Neutrophil (primary cell): Measurements from ENCODE around the gene ABHD1.
"Not testable (repeated sequence)": the region's sequence is repeated elsewhere in the genome, so short reads cannot be mapped to it uniquely, and the experiment has no call there.

Experiments used
- H3K27ac ChIP-seq: fragments of 200-600 bp; sonication (generic); 2 replicates; pipeline ENCODE4 v1.5.1; 2016; ENCODE audit warnings: mild to moderate bottlenecking, moderate library complexity
- H3K27me3 ChIP-seq: fragments of 200-600 bp; sonication (generic); 2 replicates; pipeline ENCODE4 v1.6.0; 2016; ENCODE audit warnings: mild to moderate bottlenecking
- H3K36me3 ChIP-seq: fragments of 200-600 bp; sonication (generic); 2 replicates; pipeline ENCODE4 v1.5.1; 2017
- H3K4me1 ChIP-seq, 2 experiments: fragments of 200-600 bp in 1 of 2; sonication (generic) in 1 of 2; 1 replicate in 1 of 2; 2 replicates in 1 of 2; pipeline versions ENCODE4 v1.5.1 to v1.6.1; 2013 to 2016; ENCODE audit warnings: low read depth in 1 of 2, low read length in 1 of 2, mild to moderate bottlenecking in 1 of 2, moderate library complexity in 1 of 2; ENCODE audit not compliant: control insufficient read depth in 1 of 2, insufficient read depth in 1 of 2
- H3K4me3 ChIP-seq, 2 experiments: fragments of 200-600 bp in 1 of 2; sonication (generic) in 1 of 2; 1 replicate in 1 of 2; 2 replicates in 1 of 2; pipeline ENCODE4 v1.5.1; 2013 to 2016; ENCODE audit warnings: low read depth in 1 of 2, low read length in 1 of 2, mild to moderate bottlenecking in 1 of 2, moderate library complexity in 1 of 2
- H3K9me3 ChIP-seq: fragments of 200-600 bp; sonication (generic); 2 replicates; pipeline ENCODE4 v1.5.1; 2016
- TF ChIP-seq, protein P1 (sequence below): fragments of 200-600 bp; sonication (generic); IDR thresholded peaks from 2 replicates; pipeline ENCODE4 v1.5.1; 2016; ENCODE audit warnings: antibody characterized with exemption

ABHD1 gene

DNA sequence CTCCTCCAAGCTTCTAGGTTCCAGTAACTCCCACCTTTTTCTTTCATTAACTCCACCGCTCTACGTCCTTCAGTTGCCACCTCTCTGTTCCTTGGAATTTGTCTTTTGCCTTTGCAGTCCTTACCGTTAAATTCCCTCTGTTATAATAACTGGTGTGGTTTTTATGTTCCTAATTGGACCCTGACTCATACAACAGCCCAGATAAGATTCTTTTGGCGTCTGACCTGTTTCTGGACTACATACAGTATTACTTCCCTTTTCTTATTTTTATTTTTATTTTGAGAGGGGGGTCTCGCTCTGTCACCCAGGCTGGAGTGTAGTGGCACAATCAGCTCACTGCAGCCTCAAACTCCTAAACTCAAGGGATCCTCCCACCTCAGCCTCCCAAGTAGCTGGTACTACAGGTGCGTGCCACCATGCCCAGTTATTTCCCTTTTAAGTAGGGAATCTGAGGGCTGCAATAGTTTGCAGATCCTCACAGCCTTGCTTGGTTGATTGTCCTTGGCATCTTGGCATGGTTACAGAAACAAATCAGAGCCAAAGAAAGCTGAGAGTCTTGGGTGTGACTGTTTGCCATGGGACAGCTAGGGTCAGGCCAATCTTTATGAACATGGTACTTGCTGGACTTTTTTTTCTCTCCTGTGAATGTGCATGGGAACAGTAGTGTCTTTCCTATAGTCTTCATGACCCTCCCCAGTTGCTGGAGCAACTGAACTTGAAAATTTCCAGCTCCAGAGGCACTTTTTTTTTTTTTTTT lies 47.1 kb downstream of the ABHD1 start:
- Histone ChIP-seq H3K4me1 (peaks cover 0 to 4% of the 10 kb centered on the region in 2 experiments), H3K9me3 (no peaks in the 10 kb centered on the region), H3K36me3 (no peaks in the 10 kb centered on the region), H3K4me3 (no peak overlapping the region), H3K27me3 (peaks cover 26% of the 10 kb centered on the region), H3K27ac (no peak overlapping the region)
- TF ChIP-seq, protein P1, sequence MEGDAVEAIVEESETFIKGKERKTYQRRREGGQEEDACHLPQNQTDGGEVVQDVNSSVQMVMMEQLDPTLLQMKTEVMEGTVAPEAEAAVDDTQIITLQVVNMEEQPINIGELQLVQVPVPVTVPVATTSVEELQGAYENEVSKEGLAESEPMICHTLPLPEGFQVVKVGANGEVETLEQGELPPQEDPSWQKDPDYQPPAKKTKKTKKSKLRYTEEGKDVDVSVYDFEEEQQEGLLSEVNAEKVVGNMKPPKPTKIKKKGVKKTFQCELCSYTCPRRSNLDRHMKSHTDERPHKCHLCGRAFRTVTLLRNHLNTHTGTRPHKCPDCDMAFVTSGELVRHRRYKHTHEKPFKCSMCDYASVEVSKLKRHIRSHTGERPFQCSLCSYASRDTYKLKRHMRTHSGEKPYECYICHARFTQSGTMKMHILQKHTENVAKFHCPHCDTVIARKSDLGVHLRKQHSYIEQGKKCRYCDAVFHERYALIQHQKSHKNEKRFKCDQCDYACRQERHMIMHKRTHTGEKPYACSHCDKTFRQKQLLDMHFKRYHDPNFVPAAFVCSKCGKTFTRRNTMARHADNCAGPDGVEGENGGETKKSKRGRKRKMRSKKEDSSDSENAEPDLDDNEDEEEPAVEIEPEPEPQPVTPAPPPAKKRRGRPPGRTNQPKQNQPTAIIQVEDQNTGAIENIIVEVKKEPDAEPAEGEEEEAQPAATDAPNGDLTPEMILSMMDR = no peak

DNA sequence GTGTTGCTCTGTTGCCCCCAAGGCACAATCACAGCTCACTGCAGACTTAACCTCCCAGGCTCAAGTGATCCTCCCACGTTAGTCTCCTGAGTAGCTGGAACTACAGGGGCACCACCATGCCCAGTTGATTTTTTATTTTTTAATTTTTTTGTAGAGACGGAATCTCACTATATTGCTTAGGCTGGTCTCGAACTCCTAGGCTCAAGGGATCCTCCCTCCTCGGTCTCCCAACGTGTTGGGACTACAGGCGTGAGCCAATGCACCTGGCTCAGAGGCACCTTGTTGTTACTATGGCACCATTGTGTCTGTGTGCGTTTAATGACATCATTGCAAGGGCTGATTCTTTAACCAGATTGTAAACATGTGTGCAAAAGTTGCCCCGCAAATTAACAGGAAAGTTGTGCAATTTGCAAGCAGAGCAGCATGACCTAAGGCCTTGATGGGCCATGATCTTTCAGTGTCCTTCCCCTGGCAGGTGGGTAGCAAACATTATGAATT lies 47.8 kb downstream of the ABHD1 start:
- no peak overlapping the region for H3K27ac ChIP-seq
- H3K36me3 ChIP-seq = no peaks in the 10 kb centered on the region
- no peaks in the 10 kb centered on the region for H3K9me3 ChIP-seq
- H3K4me1 ChIP-seq = peaks cover 0 to 4% of the 10 kb centered on the region in 2 experiments
- TF ChIP-seq, protein P1 = no peak
- H3K4me3 ChIP-seq = no peak overlapping the region
- peaks cover 26% of the 10 kb centered on the region for H3K27me3 ChIP-seq

DNA sequence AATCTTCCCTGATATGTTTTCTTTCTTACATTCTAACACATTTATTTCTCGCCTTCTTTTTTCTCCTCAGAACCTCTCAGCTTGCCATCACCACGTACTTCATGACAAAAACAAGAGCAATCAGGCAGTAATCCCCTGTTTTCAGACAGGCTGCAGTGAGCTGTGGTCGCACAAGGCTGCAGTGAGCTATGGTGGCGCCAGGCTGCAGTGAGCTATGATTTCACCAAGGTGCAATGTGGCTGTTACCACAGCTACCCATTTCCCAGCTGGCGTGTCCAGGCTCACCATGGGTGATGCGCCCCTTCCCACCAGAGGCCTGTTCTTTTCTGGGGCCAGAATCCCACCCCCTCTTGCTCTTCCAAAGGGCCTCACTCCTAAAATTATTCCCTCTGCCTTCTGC lies 51.0 kb downstream of the ABHD1 start:
- no peaks in the 10 kb centered on the region for H3K9me3 ChIP-seq
- H3K4me1 ChIP-seq = peaks cover 0 to 4% of the 10 kb centered on the region in 2 experiments
- TF ChIP-seq, protein P1 = no peak
- no peak overlapping the region for H3K27ac ChIP-seq
- no peaks in the 10 kb centered on the region for H3K36me3 ChIP-seq
- H3K27me3 ChIP-seq = peaks cover 44% of the 10 kb centered on the region
- no peak overlapping the region for H3K4me3 ChIP-seq

DNA sequence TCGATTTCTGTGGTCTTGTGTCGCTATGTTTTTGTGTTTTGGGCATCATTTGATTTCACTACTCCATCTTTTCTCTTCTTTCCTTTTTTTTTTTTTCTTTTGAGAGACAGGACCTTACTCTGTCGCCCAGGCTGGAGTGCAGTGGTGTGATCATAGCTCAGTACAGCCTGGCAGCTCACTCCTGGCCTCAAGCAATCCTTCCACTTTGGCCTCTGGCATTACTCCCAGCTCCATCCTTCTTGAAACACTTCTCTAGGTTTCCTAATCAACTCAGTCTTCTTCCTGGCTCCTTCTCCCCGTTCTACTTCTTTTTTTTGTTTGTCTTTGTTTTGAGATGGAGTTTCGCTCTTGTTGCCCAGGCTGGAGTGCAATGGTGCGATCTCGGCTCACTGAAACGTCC lies 51.7 kb downstream of the ABHD1 start:
- Histone ChIP-seq H3K4me1 (no peaks in the 10 kb centered on the region), H3K4me3 (no peak overlapping the region), H3K27me3 (peaks cover 39% of the 10 kb centered on the region), H3K36me3 (no peaks in the 10 kb centered on the region), H3K9me3 (no peaks in the 10 kb centered on the region), H3K27ac (no peak overlapping the region)
- TF ChIP-seq, protein P1 = no peak

DNA sequence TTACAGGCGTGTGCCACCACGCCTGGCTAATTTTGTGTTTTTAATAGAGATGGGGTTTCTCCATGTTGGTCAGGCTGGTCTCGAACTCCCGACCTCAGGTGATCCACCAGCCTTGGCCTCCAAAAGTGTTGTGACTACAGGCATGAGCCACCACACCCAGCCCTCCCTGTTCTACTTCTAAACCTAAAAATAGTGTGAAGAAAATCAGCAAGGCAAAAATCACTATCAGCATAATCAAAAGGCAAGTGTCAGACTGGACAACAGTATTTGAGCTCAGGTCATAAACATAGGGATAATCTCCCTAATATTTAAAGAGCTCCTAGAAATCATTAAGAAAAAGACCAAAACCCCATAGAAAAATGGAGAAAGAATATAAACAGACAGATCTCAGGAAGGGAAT lies 52.2 kb downstream of the ABHD1 start:
- peaks cover 34% of the 10 kb centered on the region for H3K27me3 ChIP-seq
- H3K9me3 ChIP-seq, H3K36me3 ChIP-seq, H3K4me3 ChIP-seq, H3K4me1 ChIP-seq, H3K27ac ChIP-seq: not testable (repeated sequence)
